SK-N-SH (cell line): ENCODE measurements around the gene RFTN1. TPM values are rescaled to one million over a fixed set of nuclear protein-coding genes. Genes with fewer than 3 reads are reported as not detected.

ENCODE experiments used
- CTCF ChIA-PET: fragments of 300-600, 350-600 bp; formaldehyde crosslinking; extraction: SDS; loops from one replicate; lab custom pipeline; 2021; lab: Yijun Ruan, JAX
- POLR2A ChIA-PET: fragments of 350-600 bp; sonication (Branson Sonifier 250); formaldehyde crosslinking; extraction: SDS; loops from one replicate; lab custom pipeline; 2020; ENCODE audit warnings: antibody characterized with exemption, inconsistent platforms; lab: Yijun Ruan, JAX
- DNase-seq: peaks from one replicate; pipeline ENCODE4 v3.0.0; 2012
- H2AFZ ChIP-seq: fragments of 200-600 bp; sonication (generic); 2 replicates; pipeline ENCODE4 v1.8.1; 2016; ENCODE audit warnings: antibody characterized with exemption, mild to moderate bottlenecking, low read depth
- H3F3A ChIP-seq: fragments of 200-600 bp; sonication (generic); replicated peaks from 2 replicates; pipeline ENCODE3; 2016; ENCODE audit warnings: antibody characterized with exemption, mild to moderate bottlenecking; ENCODE audit not compliant: insufficient read depth
- H3K27ac ChIP-seq, 2 experiments: fragments of 200-500 bp in 1 of 2; fragments of 200-600 bp in 1 of 2; sonication (Bioruptor generic) in 1 of 2; sonication (generic), shearing (Covaris generic) in 1 of 2; 2 replicates each; pipeline versions ENCODE4 v1.5.1 to v1.6.1; 2014 to 2016; ENCODE audit warnings: low read depth in 2 of 2, inconsistent platforms in 1 of 2, low read length in 1 of 2, mild to moderate bottlenecking in 1 of 2, mixed read lengths in 1 of 2
- H3K27me3 ChIP-seq: fragments of 200-600 bp; sonication (generic), shearing (Covaris generic); 2 replicates; pipeline ENCODE4 v1.6.1; 2016; ENCODE audit warnings: mixed run types; ENCODE audit not compliant: insufficient read depth
- H3K36me3 ChIP-seq, 2 experiments: fragments of 200-500 bp in 1 of 2; fragments of 200-600 bp in 1 of 2; sonication (Bioruptor generic) in 1 of 2; sonication (generic) in 1 of 2; replicated peaks in 1 of 2; 2 replicates each; pipeline versions ENCODE3 to v1.5.1; 2014 to 2016; ENCODE audit warnings: low read length in 1 of 2, mild to moderate bottlenecking in 1 of 2; ENCODE audit not compliant: insufficient read depth in 2 of 2, control insufficient read depth in 1 of 2
- H3K4me1 ChIP-seq, 2 experiments: fragments of 200-500 bp in 1 of 2; fragments of 200-600 bp in 1 of 2; sonication (Bioruptor generic) in 1 of 2; sonication (generic), shearing (Covaris generic) in 1 of 2; 2 replicates each; pipeline versions ENCODE4 v1.5.1 to v1.6.1; 2014 to 2016; ENCODE audit warnings: low read depth in 1 of 2, low read length in 1 of 2, mixed run types in 1 of 2; ENCODE audit not compliant: insufficient read depth in 2 of 2, control insufficient read depth in 1 of 2
- H3K4me2 ChIP-seq: fragments of 200-600 bp; sonication (generic), shearing (Covaris generic); 2 replicates; pipeline ENCODE4 v1.6.1; 2017; ENCODE audit warnings: mixed run types
- H3K4me3 ChIP-seq, 2 experiments: fragments of 200-500 bp in 1 of 2; fragments of 200-600 bp in 1 of 2; sonication (Bioruptor generic) in 1 of 2; sonication (generic), shearing (Covaris generic) in 1 of 2; 2 replicates each; pipeline versions ENCODE4 v1.5.1 to v1.8.1; 2014 to 2016; ENCODE audit warnings: low read depth in 2 of 2, inconsistent platforms in 1 of 2, low read length in 1 of 2, mild to moderate bottlenecking in 1 of 2, mixed read lengths in 1 of 2, moderate library complexity in 1 of 2
- H3K79me2 ChIP-seq: fragments of 200-600 bp; sonication (generic); 2 replicates; pipeline ENCODE4 v1.8.1; 2017; ENCODE audit warnings: mild to moderate bottlenecking; ENCODE audit not compliant: insufficient read depth
- H3K9ac ChIP-seq: fragments of 200-600 bp; sonication (generic); 2 replicates; pipeline ENCODE4 v1.6.1; 2017; ENCODE audit warnings: mixed run types
- H3K9me2 ChIP-seq: fragments of 200-600 bp; sonication (generic); 2 replicates; pipeline ENCODE4 v1.6.1; 2017; ENCODE audit warnings: mixed run types
- H3K9me3 ChIP-seq: fragments of 200-600 bp; sonication (generic); 2 replicates; pipeline ENCODE4 v1.6.1; 2017; ENCODE audit warnings: mixed run types, mild to moderate bottlenecking, moderate library complexity
- H4K20me1 ChIP-seq: fragments of 200-600 bp; sonication (generic); 2 replicates; pipeline ENCODE4 v1.6.1; 2017; ENCODE audit warnings: mild to moderate bottlenecking, mixed run types; ENCODE audit not compliant: insufficient read depth
- FOSL2 ChIP-seq: IDR thresholded peaks from 2 replicates; pipeline ENCODE4 v1.4.0; 2012; ENCODE audit warnings: low read depth, mild to moderate bottlenecking, moderate library complexity, borderline replicate concordance
- JUND ChIP-seq: IDR thresholded peaks from 2 replicates; pipeline ENCODE4 v1.4.0; 2012
- RAD21 ChIP-seq: IDR thresholded peaks from 2 replicates; pipeline ENCODE4 v1.6.1; 2012; ENCODE audit warnings: mild to moderate bottlenecking, low read length
- SIN3A ChIP-seq: IDR thresholded peaks from 2 replicates; pipeline ENCODE4 v1.6.1; 2012; ENCODE audit warnings: low read depth, mild to moderate bottlenecking, low read length, moderate library complexity, borderline replicate concordance
- YY1 ChIP-seq: IDR thresholded peaks from 2 replicates; pipeline ENCODE4 v1.4.0; 2012; ENCODE audit warnings: low read depth, mild to moderate bottlenecking
- WGBS: methylation state at CpG from one replicate; pipeline ENCODE4 v1.1.6; 2017; ENCODE audit warnings: low lambda C conversion rate; 5-methylcytosine and 5-hydroxymethylcytosine counted together
- polyA plus RNA-seq, 3 experiments: library from polyadenylated mRNA; depleted of rRNA; stranded (reverse); fragments of >200 nt; gene quantifications; 2 replicates each; pipeline ENCODE4 v1.2.3, GENCODE V29; 2012
- TF ChIP-seq, protein P1 (sequence below): IDR thresholded peaks from 2 replicates; pipeline ENCODE4 v1.4.0; 2012; ENCODE audit warnings: low read depth, borderline replicate concordance
- TF ChIP-seq, protein P2 (sequence below): fragments of 200-600 bp; sonication (generic); IDR thresholded peaks from 2 replicates; pipeline ENCODE4 v1.6.1; 2017; ENCODE audit warnings: antibody characterized with exemption, mild to moderate bottlenecking, moderate library complexity
- TF ChIP-seq, protein P3 (sequence below): fragments of 150-350 bp; IDR thresholded peaks from 2 replicates; pipeline ENCODE4 v1.6.1; 2016; ENCODE audit warnings: mild to moderate bottlenecking, low read depth, low read length
- TF ChIP-seq, protein P4 (sequence below): IDR thresholded peaks from 2 replicates; pipeline ENCODE4 v1.6.1; 2012; ENCODE audit warnings: mild to moderate bottlenecking, low read depth, low read length, moderate library complexity

The RFTN1 gene
- polyA plus RNA-seq, 1 of the 3 experiments (the other 2 are of a cell fraction) = 21.2 TPM

DNA sequence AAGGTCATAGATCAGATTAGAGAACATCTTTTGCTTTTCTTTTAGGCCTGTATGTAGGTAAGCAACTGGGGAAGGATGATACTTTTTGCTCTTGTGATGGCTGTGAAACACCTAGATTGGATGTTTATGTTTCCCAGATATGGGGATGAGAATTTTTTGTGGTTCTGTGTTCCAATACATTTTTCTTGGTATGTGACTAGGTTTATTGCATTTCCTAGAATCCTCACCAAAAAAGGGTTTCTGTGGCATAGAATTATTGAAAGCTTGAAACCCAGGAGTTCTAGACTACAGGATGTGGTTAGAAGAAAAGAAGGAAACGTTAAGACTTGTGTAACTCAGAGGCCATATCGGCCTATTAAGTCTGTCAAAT, 222.7 kb downstream of the RFTN1 start:
- Histone ChIP-seq H3K9me2 (no peaks in the 10 kb centered on the region), H3K4me3 (no peak overlapping the region), H3K27me3 (no peaks in the 10 kb centered on the region), H3K4me1 (peaks cover 0 to 11% of the 10 kb centered on the region in 2 experiments; a peak in 2 of 4 replicates), H3K36me3 (peaks cover 23 to 29% of the 10 kb centered on the region in 2 experiments), H2AFZ (no peak overlapping the region), H3K79me2 (no peaks in the 10 kb centered on the region), H3K4me2 (no peak overlapping the region), H4K20me1 (no peaks in the 10 kb centered on the region; the same call in 1 of the 2 replicates), H3K27ac (peak overlapping the region in 1 of 2 experiments; percentile 76; a peak in 2 of 4 replicates), H3F3A (peaks cover 5% of the 10 kb centered on the region), H3K9ac (no peak overlapping the region), H3K9me3 (no peaks in the 10 kb centered on the region)
- DNase-seq = no peak
- CTCF ChIA-PET = interaction anchor here (0.6 to 6.3 kb wide), 62 partner anchors 8 to 756 kb away, joined by 3 to 88 read pairs (median 5); partner anchors contain the start of genes DPH3, OXNAD1, PLCL2 and RFTN1
- 71% methylated on average over 2 of the region's 2 CpGs for WGBS
- POLR2A ChIA-PET = interaction anchor here (0.9 to 1.5 kb wide), 4 partner anchors 26 to 260 kb away, joined by 3 to 16 read pairs (median 4); partner anchors contain the start of gene OXNAD1
- no peak for TF ChIP-seq FOSL2
- TF ChIP-seq JUND = no peak
- TF ChIP-seq YY1 = no peak
- TF ChIP-seq, protein P1, sequence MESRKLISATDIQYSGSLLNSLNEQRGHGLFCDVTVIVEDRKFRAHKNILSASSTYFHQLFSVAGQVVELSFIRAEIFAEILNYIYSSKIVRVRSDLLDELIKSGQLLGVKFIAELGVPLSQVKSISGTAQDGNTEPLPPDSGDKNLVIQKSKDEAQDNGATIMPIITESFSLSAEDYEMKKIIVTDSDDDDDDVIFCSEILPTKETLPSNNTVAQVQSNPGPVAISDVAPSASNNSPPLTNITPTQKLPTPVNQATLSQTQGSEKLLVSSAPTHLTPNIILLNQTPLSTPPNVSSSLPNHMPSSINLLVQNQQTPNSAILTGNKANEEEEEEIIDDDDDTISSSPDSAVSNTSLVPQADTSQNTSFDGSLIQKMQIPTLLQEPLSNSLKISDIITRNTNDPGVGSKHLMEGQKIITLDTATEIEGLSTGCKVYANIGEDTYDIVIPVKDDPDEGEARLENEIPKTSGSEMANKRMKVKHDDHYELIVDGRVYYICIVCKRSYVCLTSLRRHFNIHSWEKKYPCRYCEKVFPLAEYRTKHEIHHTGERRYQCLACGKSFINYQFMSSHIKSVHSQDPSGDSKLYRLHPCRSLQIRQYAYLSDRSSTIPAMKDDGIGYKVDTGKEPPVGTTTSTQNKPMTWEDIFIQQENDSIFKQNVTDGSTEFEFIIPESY = no peak
- TF ChIP-seq SIN3A = no peak
- TF ChIP-seq, protein P2, sequence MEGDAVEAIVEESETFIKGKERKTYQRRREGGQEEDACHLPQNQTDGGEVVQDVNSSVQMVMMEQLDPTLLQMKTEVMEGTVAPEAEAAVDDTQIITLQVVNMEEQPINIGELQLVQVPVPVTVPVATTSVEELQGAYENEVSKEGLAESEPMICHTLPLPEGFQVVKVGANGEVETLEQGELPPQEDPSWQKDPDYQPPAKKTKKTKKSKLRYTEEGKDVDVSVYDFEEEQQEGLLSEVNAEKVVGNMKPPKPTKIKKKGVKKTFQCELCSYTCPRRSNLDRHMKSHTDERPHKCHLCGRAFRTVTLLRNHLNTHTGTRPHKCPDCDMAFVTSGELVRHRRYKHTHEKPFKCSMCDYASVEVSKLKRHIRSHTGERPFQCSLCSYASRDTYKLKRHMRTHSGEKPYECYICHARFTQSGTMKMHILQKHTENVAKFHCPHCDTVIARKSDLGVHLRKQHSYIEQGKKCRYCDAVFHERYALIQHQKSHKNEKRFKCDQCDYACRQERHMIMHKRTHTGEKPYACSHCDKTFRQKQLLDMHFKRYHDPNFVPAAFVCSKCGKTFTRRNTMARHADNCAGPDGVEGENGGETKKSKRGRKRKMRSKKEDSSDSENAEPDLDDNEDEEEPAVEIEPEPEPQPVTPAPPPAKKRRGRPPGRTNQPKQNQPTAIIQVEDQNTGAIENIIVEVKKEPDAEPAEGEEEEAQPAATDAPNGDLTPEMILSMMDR = no peak
- no peak for TF ChIP-seq RAD21
- TF ChIP-seq, protein P3, sequence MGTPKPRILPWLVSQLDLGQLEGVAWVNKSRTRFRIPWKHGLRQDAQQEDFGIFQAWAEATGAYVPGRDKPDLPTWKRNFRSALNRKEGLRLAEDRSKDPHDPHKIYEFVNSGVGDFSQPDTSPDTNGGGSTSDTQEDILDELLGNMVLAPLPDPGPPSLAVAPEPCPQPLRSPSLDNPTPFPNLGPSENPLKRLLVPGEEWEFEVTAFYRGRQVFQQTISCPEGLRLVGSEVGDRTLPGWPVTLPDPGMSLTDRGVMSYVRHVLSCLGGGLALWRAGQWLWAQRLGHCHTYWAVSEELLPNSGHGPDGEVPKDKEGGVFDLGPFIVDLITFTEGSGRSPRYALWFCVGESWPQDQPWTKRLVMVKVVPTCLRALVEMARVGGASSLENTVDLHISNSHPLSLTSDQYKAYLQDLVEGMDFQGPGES = no peak
- TF ChIP-seq, protein P4, sequence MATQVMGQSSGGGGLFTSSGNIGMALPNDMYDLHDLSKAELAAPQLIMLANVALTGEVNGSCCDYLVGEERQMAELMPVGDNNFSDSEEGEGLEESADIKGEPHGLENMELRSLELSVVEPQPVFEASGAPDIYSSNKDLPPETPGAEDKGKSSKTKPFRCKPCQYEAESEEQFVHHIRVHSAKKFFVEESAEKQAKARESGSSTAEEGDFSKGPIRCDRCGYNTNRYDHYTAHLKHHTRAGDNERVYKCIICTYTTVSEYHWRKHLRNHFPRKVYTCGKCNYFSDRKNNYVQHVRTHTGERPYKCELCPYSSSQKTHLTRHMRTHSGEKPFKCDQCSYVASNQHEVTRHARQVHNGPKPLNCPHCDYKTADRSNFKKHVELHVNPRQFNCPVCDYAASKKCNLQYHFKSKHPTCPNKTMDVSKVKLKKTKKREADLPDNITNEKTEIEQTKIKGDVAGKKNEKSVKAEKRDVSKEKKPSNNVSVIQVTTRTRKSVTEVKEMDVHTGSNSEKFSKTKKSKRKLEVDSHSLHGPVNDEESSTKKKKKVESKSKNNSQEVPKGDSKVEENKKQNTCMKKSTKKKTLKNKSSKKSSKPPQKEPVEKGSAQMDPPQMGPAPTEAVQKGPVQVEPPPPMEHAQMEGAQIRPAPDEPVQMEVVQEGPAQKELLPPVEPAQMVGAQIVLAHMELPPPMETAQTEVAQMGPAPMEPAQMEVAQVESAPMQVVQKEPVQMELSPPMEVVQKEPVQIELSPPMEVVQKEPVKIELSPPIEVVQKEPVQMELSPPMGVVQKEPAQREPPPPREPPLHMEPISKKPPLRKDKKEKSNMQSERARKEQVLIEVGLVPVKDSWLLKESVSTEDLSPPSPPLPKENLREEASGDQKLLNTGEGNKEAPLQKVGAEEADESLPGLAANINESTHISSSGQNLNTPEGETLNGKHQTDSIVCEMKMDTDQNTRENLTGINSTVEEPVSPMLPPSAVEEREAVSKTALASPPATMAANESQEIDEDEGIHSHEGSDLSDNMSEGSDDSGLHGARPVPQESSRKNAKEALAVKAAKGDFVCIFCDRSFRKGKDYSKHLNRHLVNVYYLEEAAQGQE = no peak
